Activated naive CD4-positive, alpha-beta T cell treated with anti-CD3 and anti-CD28 coated beads, Interleukin-2, amount 50 U/mL, for 24 hours (primary cell): Measurements from ENCODE around the gene PATL1.

Experiments
- H3K27ac Mint-ChIP-seq: one replicate; pipeline ENCODE4 v1.8.0; 2021; ENCODE audit warnings: mild to moderate bottlenecking, mixed read lengths
- H3K27me3 Mint-ChIP-seq: one replicate; pipeline ENCODE4 v1.8.0; 2021; ENCODE audit warnings: mixed read lengths
- H3K36me3 Mint-ChIP-seq: one replicate; pipeline ENCODE4 v1.8.0; 2021; ENCODE audit warnings: mixed read lengths
- H3K4me1 Mint-ChIP-seq: one replicate; pipeline ENCODE4 v1.8.0; 2021; ENCODE audit warnings: mixed read lengths
- H3K4me3 Mint-ChIP-seq: one replicate; pipeline ENCODE4 v1.8.0; 2021; ENCODE audit warnings: mild to moderate bottlenecking, mixed read lengths
- H3K9me3 Mint-ChIP-seq: one replicate; pipeline ENCODE4 v1.8.0; 2021; ENCODE audit warnings: mixed read lengths

PATL1 gene

DNA sequence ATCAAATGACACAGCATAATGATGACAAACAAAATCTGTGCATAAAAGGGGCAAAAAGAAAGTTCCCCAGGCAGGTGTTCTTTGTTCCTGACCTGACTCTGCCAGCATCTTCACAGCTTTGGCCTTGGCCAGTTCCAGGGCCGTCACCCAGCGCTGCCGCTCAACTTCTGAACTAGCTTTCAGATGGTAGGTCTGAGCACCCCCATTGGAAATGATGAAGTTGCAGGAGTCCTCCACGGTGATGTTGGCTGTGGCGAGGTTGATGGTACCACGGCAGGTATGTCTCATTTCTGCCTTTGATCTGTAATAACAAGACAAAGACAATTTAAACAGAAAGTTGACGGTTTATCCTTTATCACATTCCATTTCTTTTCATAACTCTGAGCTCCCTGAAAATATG, 58.5 kb downstream of the PATL1 start:
- Mint-ChIP-seq H3K27ac (no peak overlapping the region), H3K4me3 (no peak overlapping the region), H3K4me1 (peaks cover 82% of the 10 kb centered on the region), H3K9me3 (no peaks in the 10 kb centered on the region), H3K27me3 (no peaks in the 10 kb centered on the region), H3K36me3 (peaks cover 19% of the 10 kb centered on the region)

DNA sequence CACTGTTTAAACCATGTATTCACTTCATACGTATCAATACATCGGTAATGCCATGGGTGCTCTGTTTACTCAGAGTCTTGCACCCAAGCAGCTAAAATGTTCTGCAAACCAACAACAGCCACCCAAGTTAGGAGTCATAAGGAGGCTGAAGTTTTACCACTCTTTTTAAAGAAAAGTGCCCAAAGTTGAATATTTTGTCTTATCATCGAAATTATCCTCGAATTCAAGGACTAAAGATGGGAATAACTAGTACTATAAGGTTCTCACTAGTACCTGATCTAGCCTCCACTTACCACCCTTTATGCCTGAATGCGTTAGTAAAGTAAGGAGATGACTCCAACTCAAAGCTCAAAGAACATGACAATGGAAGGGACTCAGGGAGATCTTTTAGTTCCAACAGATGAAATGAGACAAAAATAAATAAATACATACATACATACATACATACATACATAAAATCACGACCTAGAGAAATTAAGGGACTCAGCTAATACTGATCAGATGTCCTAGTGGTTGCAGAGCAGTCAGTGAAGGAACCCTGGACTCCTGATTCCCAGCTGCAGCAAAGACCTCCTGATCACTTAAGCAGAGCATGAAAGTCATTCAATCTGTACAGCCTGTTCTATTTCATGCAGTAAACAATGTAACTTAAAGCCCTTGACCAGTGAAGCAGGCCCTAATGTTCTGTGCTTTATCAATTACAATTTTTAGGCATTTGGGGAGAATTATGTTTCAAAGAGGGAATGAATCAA, 61.0 kb downstream of the PATL1 start:
- Mint-ChIP-seq H3K27me3 (no peaks in the 10 kb centered on the region), H3K36me3 (peaks cover 19% of the 10 kb centered on the region), H3K9me3 (no peaks in the 10 kb centered on the region), H3K4me1 (peaks cover 70% of the 10 kb centered on the region), H3K27ac (no peak overlapping the region), H3K4me3 (no peak overlapping the region)

DNA sequence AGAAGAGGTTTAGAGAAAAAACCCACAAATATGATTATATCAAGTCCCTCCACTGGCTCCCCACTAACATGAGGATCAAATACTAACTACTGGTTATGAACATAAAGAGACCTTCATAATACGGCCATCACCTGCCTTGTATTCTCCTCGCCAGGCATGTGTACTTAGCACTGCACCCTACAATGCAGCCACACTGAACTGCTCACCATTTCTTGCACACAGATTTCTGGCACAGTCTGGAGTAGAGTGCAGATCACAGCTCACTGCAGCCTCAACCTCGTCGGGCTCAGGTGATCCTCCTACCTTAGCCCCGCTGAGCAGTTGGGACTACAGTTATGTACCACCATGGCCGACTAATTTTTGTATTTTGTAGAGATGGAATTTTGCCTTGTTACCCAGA, 66.4 kb downstream of the PATL1 start:
- peaks cover 25% of the 10 kb centered on the region for H3K4me1 Mint-ChIP-seq
- no peaks in the 10 kb centered on the region for H3K27me3 Mint-ChIP-seq
- H3K9me3 Mint-ChIP-seq = no peaks in the 10 kb centered on the region
- H3K4me3 Mint-ChIP-seq = no peak overlapping the region
- peaks cover 19% of the 10 kb centered on the region for H3K36me3 Mint-ChIP-seq
- no peak overlapping the region for H3K27ac Mint-ChIP-seq

DNA sequence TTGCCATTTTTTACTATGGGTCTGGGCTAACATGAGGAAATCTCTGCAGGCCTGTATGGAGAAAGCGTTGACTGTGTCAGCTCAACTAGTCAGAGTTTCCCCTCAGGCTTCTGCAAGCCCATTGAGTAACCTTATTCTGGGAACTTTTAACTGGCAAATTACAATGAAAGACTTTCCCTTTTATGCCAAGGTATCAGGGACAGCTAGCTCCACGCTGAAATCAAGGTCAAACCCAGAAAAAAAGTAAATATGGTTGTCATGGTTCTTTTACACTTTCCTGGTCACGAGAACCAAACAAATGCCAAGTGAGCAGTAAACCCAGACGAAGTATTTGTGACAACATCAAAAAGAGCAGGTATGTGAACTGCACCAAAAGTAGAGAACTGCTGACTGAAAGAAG, 67.0 kb downstream of the PATL1 start:
- Mint-ChIP-seq H3K36me3 (peaks cover 18% of the 10 kb centered on the region), H3K9me3 (no peaks in the 10 kb centered on the region), H3K4me3 (no peak overlapping the region), H3K4me1 (peaks cover 22% of the 10 kb centered on the region), H3K27ac (no peak overlapping the region), H3K27me3 (no peaks in the 10 kb centered on the region)

DNA sequence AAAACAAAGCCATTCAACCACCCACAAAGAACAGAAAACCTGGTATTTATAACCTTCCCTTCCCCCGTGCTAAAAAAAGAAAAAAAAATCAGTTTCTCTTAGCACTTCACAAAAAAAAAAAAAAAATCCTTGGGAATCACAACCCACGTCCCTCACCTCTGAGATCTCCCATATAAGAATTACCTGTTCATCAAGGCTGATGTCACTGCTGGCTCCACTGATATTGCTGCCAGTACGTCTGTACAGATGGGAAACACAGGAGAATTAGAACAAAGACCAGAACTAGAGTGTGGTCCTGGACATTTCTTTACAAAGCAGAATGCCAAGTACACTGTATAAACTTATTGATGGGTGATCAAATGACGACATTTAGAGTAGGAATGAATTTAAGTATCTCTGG, 68.2 kb downstream of the PATL1 start:
- Mint-ChIP-seq H3K4me3 (no peak overlapping the region), H3K27ac (no peak overlapping the region), H3K27me3 (no peaks in the 10 kb centered on the region), H3K9me3 (no peaks in the 10 kb centered on the region), H3K4me1 (peaks cover 20% of the 10 kb centered on the region), H3K36me3 (peaks cover 22% of the 10 kb centered on the region)

DNA sequence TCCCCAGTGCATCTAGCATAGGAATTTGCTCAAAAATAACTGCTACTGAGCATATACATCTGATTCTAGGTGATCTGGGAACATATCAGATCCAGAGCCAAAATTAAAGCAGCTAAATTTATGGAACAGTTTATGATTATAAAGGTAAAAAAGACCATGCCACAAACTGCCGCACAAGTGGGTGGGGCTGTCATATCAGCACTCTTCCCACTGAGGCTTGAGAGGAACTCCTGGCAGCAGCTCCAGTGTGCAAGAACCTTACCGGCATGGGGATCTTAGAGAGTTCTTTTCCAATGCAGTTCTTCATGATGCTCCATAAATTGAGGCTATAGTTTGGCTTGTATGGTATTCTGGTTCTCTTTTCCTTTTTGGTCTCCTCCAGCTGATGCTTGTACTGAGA, 68.6 kb downstream of the PATL1 start:
- Mint-ChIP-seq H3K4me1 (peaks cover 18% of the 10 kb centered on the region), H3K36me3 (peaks cover 22% of the 10 kb centered on the region), H3K27me3 (no peaks in the 10 kb centered on the region), H3K4me3 (no peak overlapping the region), H3K9me3 (no peaks in the 10 kb centered on the region), H3K27ac (no peak overlapping the region)

DNA sequence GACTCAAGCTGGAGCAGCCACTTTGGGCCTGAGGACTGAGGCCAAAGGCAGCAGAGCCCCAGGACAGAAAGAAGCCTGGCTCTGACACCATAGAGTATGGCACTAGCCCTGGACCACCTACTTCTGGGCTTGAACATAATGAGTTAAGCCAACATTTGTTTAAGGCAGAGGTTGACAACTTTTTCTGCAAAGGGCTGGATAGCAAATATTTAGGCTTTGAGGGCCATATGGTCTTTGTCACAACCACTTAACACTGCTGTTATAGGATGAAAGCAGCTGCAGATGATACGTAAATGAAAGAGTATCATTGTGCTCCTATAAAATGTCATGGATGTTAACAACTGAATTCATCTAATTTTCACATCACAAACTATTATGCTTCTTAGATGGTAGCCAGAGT, 69.9 kb downstream of the PATL1 start:
- no peaks in the 10 kb centered on the region for H3K9me3 Mint-ChIP-seq
- no peaks in the 10 kb centered on the region for H3K27me3 Mint-ChIP-seq
- H3K4me1 Mint-ChIP-seq = peaks cover 16% of the 10 kb centered on the region
- H3K4me3 Mint-ChIP-seq = no peak overlapping the region
- no peak overlapping the region for H3K27ac Mint-ChIP-seq
- H3K36me3 Mint-ChIP-seq = peaks cover 19% of the 10 kb centered on the region
